Endothelial cell of umbilical vein (primary cell): Measurements from ENCODE around the gene KLB. TPM values are rescaled to one million over a fixed set of nuclear protein-coding genes. Genes with fewer than 3 reads are reported as not detected.

Experiments
- BruUV-seq: library from RNA; stranded (reverse); fragments of 400-500 nt; replicated peaks from 2 replicates; lab custom pipeline; 2021; lab: Mats Ljungman, UMichigan
- CTCF ChIA-PET: fragments of 300-600, 350-600 bp; sonication (Branson Sonifier 250); formaldehyde crosslinking; loops from one replicate; lab custom pipeline; 2021; ENCODE audit warnings: antibody characterized with exemption, inconsistent platforms; lab: Charles Lee
- POLR2A ChIA-PET: fragments of 300-600, 350-600 bp; sonication (Branson Sonifier 250); formaldehyde crosslinking; loops from one replicate; lab custom pipeline; 2021; ENCODE audit warnings: antibody characterized with exemption, inconsistent platforms; lab: Charles Lee
- DNase-seq: peaks from one replicate; pipeline ENCODE4 v3.0.0-alpha.2; 2011; ENCODE audit warnings: low read depth, low spot score
- FAIRE-seq: peaks from 2 replicates; lab custom pipeline; 2011; peaks lifted over from hg19 to GRCh38; lab: Jason Lieb, UNC
- H2AFZ ChIP-seq: 2 replicates; pipeline ENCODE4 v1.6.0; 2012; ENCODE audit warnings: low read depth, low read length, control low read depth, inconsistent platforms
- H3K27ac ChIP-seq: 2 replicates; pipeline ENCODE4 v1.5.1; 2011; ENCODE audit warnings: low read depth, mild to moderate bottlenecking, control low read depth, low read length, moderate library complexity; ENCODE audit not compliant: insufficient read depth
- H3K27me3 ChIP-seq, 2 experiments: 2 replicates each; pipeline versions ENCODE4 v1.6.0 to v1.6.1; 2011; ENCODE audit warnings: low read length in 2 of 2, mixed read lengths in 1 of 2; ENCODE audit not compliant: control insufficient read depth in 2 of 2, insufficient read depth in 2 of 2
- H3K36me3 ChIP-seq, 2 experiments: 2 replicates in 1 of 2; 3 replicates in 1 of 2; pipeline ENCODE4 v1.5.1; 2011; ENCODE audit warnings: low read length in 2 of 2, mild to moderate bottlenecking in 1 of 2, moderate library complexity in 1 of 2; ENCODE audit not compliant: control insufficient read depth in 2 of 2, insufficient read depth in 2 of 2; ENCODE audit errors: extremely low read depth in 1 of 2
- H3K4me1 ChIP-seq: 3 replicates; pipeline ENCODE4 v1.5.1; 2011; ENCODE audit warnings: mild to moderate bottlenecking, low read length; ENCODE audit not compliant: control insufficient read depth, insufficient read depth; ENCODE audit errors: extremely low read depth
- H3K4me2 ChIP-seq: 2 replicates; pipeline ENCODE4 v1.6.1; 2011; ENCODE audit warnings: low read length, control low read depth, mixed read lengths; ENCODE audit not compliant: insufficient read depth
- H3K4me3 ChIP-seq, 3 experiments: fragments of 200-600 bp in 1 of 3; sonication (generic), shearing (Covaris generic) in 1 of 3; replicated peaks in 1 of 3; 2 replicates each; pipeline ENCODE4 v1.5.1; 2011 to 2016; ENCODE audit warnings: control low read depth in 3 of 3, low read length in 3 of 3, mild to moderate bottlenecking in 2 of 3, inconsistent platforms in 1 of 3, low read depth in 1 of 3, moderate library complexity in 1 of 3; ENCODE audit not compliant: insufficient read depth in 1 of 3
- H3K79me2 ChIP-seq: 2 replicates; pipeline ENCODE4 v1.6.0; 2012; ENCODE audit warnings: low read length, inconsistent platforms; ENCODE audit not compliant: control insufficient read depth, insufficient read depth
- H3K9ac ChIP-seq: replicated peaks from 2 replicates; pipeline ENCODE3; 2011; ENCODE audit warnings: low read length, control low read depth; ENCODE audit not compliant: insufficient read depth; ENCODE audit errors: extremely low read depth
- H3K9me1 ChIP-seq: replicated peaks from 3 replicates; pipeline ENCODE4 v1.6.0; 2011; ENCODE audit warnings: mild to moderate bottlenecking, low read length; ENCODE audit not compliant: control insufficient read depth, insufficient read depth; ENCODE audit errors: extremely low read depth
- H3K9me3 ChIP-seq: replicated peaks from 2 replicates; pipeline ENCODE4 v1.5.1; 2012; ENCODE audit warnings: low read length, inconsistent platforms; ENCODE audit not compliant: control insufficient read depth, insufficient read depth
- H4K20me1 ChIP-seq: replicated peaks from 2 replicates; pipeline ENCODE3; 2011; ENCODE audit warnings: mild to moderate bottlenecking, low read length; ENCODE audit not compliant: control insufficient read depth, insufficient read depth; ENCODE audit errors: extremely low read depth
- CTCF ChIP-seq, 2 donors: IDR thresholded peaks; 1 replicate in 1 of 2; 2 replicates in 1 of 2; pipeline ENCODE4 v1.5.1; 2011; ENCODE audit warnings: low read length in 2 of 2, mild to moderate bottlenecking in 2 of 2, moderate library complexity in 2 of 2, control low read depth in 1 of 2, inconsistent platforms in 1 of 2, low read depth in 1 of 2; ENCODE audit not compliant: insufficient read depth in 1 of 2; ENCODE audit errors: extremely low read depth in 1 of 2
- EZH2 ChIP-seq: IDR thresholded peaks from 2 replicates; pipeline ENCODE4 v1.6.1; 2012; ENCODE audit warnings: borderline replicate concordance, low read depth, mild to moderate bottlenecking, moderate library complexity, low read length, inconsistent platforms; ENCODE audit not compliant: severe bottlenecking
- FOS ChIP-seq: IDR thresholded peaks from 2 replicates; pipeline ENCODE4 v1.6.1; 2011; ENCODE audit warnings: mild to moderate bottlenecking, low read length, moderate library complexity, borderline replicate concordance; ENCODE audit not compliant: insufficient read depth
- GATA2 ChIP-seq: IDR thresholded peaks from 2 replicates; pipeline ENCODE4 v1.7.0; 2011; ENCODE audit warnings: low read depth, mild to moderate bottlenecking, moderate library complexity, mixed read lengths, low read length; ENCODE audit not compliant: insufficient read length, insufficient read depth
- JUN ChIP-seq: IDR thresholded peaks from 2 replicates; pipeline ENCODE4 v1.6.1; 2011; ENCODE audit warnings: borderline replicate concordance, low read depth; ENCODE audit not compliant: insufficient read length, insufficient read depth
- MAX ChIP-seq: IDR thresholded peaks from 2 replicates; pipeline ENCODE4 v1.6.1; 2011; ENCODE audit not compliant: insufficient read depth, insufficient read length
- MYC ChIP-seq: IDR thresholded peaks from one replicate; pipeline ENCODE4 v1.6.1; 2011; ENCODE audit warnings: mild to moderate bottlenecking, low read depth, low read length
- POLR2A ChIP-seq: IDR thresholded peaks from 2 replicates; pipeline ENCODE4 v1.6.1; 2012; ENCODE audit warnings: low read depth, mild to moderate bottlenecking, control low read depth, low read length
- POLR2AphosphoS5 ChIP-seq: IDR thresholded peaks from 2 replicates; pipeline ENCODE4 v1.6.1; 2012; ENCODE audit warnings: low read depth, mild to moderate bottlenecking, control low read depth, low read length, moderate library complexity; ENCODE audit not compliant: insufficient read depth
- dilution Hi-C: fragments of 300-500 bp; cut with MboI; formaldehyde crosslinking; loops from one replicate; pipeline ENCODE4 v1.15.0; 2019; ENCODE audit warnings: low sequenced_read_pairs; ENCODE audit not compliant: extremely low pct_ligation_motif_present
- intact Hi-C: fragments of 100-400 bp; cut with micrococcal nuclease; formaldehyde crosslinking; loops from one replicate; pipeline ENCODE4 v1.10.0; 2022
- polyA plus RNA-seq, 4 experiments: library from polyadenylated mRNA; depleted of rRNA in 3 of 4; stranded (reverse) in 3 of 4; unstranded in 1 of 4; fragments of >200 nt; gene quantifications; 2 replicates each; pipeline versions ENCODE4 v1.2.1 to v1.2.3, GENCODE V29; 2011 to 2012; ENCODE audit warnings: missing spikeins in 1 of 4
- total RNA-seq: library from RNA; stranded (reverse); gene quantifications from 2 replicates; pipeline ENCODE4 v1.2.3, GENCODE V29; 2021

KLB gene
- total and polyA plus RNA-seq, 2 donors (not counting 3 experiments of a cell fraction or from before 2014, with no cell fraction given) = 0.01 TPM; not detected in 1

DNA sequence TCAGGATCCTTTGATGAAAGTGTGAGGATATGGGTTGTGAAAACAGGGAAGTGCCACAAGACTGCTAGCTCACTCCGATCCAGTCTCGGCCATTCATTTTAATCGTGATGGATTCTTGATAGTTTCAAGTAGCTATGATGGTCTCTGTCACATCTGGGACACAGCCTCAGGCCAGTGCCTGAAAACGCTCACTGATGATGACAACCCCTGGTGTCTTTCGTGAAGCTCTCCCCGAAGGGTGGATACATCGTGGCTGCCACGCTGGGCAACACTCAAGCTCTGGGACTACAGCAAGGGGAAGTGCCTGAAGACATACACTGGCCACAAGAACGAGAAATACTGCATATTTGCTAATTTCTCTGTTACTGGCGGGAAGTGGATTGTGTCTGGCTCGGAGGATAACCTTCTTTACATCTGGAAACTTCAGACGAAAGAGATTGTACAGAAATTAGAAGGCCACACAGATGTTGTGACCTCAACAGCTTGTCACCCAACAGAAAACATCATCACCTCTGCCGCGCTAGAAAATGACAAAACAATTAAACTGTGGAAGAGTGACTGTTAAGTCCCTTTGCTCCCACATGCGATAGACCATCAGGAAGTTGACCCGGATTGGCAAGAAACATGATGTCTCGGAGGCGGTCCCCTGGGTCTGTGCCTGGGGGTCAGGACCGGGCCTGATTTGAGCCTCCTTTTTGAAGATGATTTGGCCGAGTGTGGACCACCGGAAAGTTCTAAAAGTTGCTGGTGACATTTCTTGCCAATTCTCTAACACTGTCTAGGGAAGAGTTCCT, 74.4 kb downstream of the KLB start:
- CTCF ChIA-PET = interaction anchor here (2.2 kb wide), 1 partner anchor 12 kb away, joined by 14 read pairs; no protein-coding TSS in a partner anchor
- Histone ChIP-seq H4K20me1 (no peaks in the 10 kb centered on the region), H3K9me3 (no peaks in the 10 kb centered on the region), H3K4me3 (no peak overlapping the region), H2AFZ (no peak overlapping the region), H3K27me3 (no peaks in the 10 kb centered on the region), H3K27ac (no peak overlapping the region), H3K36me3 (no peaks in the 10 kb centered on the region), H3K4me2 (no peak overlapping the region), H3K4me1 (no peaks in the 10 kb centered on the region), H3K9ac (no peak overlapping the region), H3K79me2 (no peaks in the 10 kb centered on the region), H3K9me1 (no peaks in the 10 kb centered on the region)
- POLR2A ChIA-PET = interaction anchor here (0.7 kb wide), 1 partner anchor 83 kb away, joined by 3 read pairs; no protein-coding TSS in a partner anchor
- DNase-seq (no peak), FAIRE-seq (no peak)
- TF ChIP-seq POLR2A (no peak), JUN (no peak), MYC (no peak), POLR2AphosphoS5 (no peak), GATA2 (no peak), EZH2 (no peak), FOS (no peak), MAX (no peak), CTCF (IDR thresholded peaks at IDR 0.05; ENCODE audit: extremely low read depth in 1 of 2, insufficient read depth in 1 of 2, low read depth in 1 of 2, low read length in 2 of 2) (no peak)
- intact Hi-C loops (no loop called here), dilution Hi-C loops (no loop called here)
- BruUV-seq = no TSS peak
